AG04449 (cell line): ENCODE measurements around the gene NECTIN4.

Experiments
- CTCF ChIA-PET: fragments of 350-600 bp; formaldehyde crosslinking; extraction: SDS; loops from one replicate; lab custom pipeline; 2021; ENCODE audit warnings: antibody characterized with exemption; lab: Yijun Ruan, JAX
- POLR2A ChIA-PET: fragments of 400-600, 350-600 bp; formaldehyde crosslinking; extraction: SDS; loops from one replicate; lab custom pipeline; 2020; ENCODE audit warnings: antibody characterized with exemption, inconsistent platforms; lab: Yijun Ruan, JAX
- DNase-seq: peaks from one replicate; pipeline ENCODE4 v3.0.0-alpha.2; 2010; ENCODE audit warnings: low read depth, low spot score
- H3K4me3 ChIP-seq: 2 replicates; pipeline ENCODE4 v1.5.1; 2011; ENCODE audit warnings: low read depth, mild to moderate bottlenecking, control low read depth, low read length
- TF ChIP-seq, protein P1 (sequence below): IDR thresholded peaks from one replicate; pipeline ENCODE4 v1.5.1; 2011; ENCODE audit warnings: mild to moderate bottlenecking, moderate library complexity, low read length, control low read depth, inconsistent platforms; ENCODE audit not compliant: insufficient read depth; ENCODE audit errors: missing control alignments

NECTIN4 gene

DNA sequence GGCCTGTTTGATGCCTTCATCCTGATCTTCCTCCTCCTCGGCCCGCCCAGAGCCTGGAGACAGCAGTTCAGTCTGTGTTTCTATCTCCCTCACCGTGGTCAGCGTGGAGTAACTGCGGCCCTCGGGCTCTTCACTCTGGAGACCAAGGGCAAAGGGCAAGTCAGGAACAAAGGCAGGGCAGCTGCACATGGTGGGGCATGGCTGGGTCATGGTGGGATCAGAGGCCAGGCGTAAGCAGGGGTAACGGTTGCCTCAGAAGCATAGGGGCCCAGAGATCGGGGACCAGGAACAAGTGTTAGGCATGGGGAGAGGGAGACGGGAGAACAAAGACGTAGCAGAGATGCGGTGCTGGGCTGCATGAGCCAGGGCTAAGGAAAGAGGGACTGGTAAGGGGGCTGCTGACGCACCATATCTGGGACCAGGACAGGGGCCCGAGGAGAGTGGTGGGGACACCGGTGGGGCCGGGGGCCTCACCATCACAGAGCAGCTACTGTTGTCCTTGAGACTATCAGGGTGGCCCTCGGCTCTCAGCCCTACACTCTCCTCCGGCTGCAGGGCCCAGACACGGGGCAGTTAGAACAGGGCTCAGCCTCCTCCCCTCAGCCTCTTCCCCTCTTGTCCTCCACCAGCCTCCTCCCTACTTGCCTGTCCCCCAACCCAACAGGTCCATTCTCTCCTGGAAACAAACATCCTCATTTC lies 16.5 kb downstream of the NECTIN4 start:
- TF ChIP-seq, protein P1, sequence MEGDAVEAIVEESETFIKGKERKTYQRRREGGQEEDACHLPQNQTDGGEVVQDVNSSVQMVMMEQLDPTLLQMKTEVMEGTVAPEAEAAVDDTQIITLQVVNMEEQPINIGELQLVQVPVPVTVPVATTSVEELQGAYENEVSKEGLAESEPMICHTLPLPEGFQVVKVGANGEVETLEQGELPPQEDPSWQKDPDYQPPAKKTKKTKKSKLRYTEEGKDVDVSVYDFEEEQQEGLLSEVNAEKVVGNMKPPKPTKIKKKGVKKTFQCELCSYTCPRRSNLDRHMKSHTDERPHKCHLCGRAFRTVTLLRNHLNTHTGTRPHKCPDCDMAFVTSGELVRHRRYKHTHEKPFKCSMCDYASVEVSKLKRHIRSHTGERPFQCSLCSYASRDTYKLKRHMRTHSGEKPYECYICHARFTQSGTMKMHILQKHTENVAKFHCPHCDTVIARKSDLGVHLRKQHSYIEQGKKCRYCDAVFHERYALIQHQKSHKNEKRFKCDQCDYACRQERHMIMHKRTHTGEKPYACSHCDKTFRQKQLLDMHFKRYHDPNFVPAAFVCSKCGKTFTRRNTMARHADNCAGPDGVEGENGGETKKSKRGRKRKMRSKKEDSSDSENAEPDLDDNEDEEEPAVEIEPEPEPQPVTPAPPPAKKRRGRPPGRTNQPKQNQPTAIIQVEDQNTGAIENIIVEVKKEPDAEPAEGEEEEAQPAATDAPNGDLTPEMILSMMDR = no peak
- H3K4me3 ChIP-seq = no peak overlapping the region
- DNase-seq = no peak
- ChIA-PET POLR2A (no interaction called here), CTCF (interaction anchor here (1.0 to 8.9 kb wide), 8 partner anchors 8 to 67 kb away, joined by 4 to 100 read pairs (median 11); partner anchors contain the start of genes KLHDC9 and USF1)

DNA sequence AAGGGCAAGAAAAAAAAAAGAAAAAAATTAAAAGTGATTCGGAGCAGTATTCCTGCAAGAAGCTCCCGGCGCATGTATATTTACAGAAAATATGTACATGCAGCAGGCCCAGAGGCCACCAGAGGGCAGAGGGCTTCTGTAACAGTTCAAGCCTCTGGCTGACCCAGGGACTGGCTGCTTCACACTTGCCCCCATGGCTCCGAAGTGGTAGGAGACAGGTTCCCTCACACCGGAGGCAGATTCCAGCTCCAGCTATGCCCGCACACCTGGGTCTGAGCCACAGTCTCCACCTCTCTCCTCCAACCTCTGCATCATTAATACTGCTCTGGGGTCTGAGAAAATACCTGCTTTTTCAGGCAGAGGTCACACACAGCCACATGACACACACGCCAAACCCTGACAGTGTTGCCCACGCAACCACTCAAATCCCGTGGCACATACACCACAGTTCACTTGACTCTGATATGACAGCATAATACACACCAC lies 17.4 kb downstream of the NECTIN4 start:
- DNase-seq = no peak
- POLR2A ChIA-PET = no interaction called here
- no peak overlapping the region for H3K4me3 ChIP-seq

DNA sequence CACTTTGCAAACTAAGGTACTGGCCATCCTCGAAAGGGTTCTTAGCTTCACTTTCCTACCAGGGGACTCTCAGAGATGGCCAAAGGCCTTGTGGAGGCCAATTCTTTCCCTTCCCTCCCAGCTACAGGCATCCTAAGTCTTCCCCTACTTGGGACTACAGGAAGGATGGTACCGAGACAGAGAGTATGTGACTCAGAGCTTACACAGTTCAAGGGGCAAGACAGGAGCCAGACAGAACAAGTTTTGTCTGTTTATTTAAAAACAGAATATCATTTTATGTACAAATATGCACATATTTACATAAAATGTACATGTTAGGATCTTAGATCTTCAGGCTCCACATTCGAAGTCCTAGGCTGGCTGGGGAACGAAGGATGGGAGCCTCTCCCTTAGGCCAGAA lies 18.6 kb downstream of the NECTIN4 start:
- TF ChIP-seq, protein P1 = no peak
- POLR2A ChIA-PET = no interaction called here
- DNase-seq = no peak
- H3K4me3 ChIP-seq = no peak overlapping the region
- CTCF ChIA-PET = interaction anchor here (0.7 to 8.9 kb wide), 8 partner anchors 10 to 73 kb away, joined by 3 to 100 read pairs (median 8); partner anchors contain the start of gene KLHDC9

More for the DNA sequence above, 17.4 kb downstream of the NECTIN4 start:
- TF ChIP-seq, protein P1 = peak; percentile 50
- CTCF ChIA-PET = interaction anchor here (0.6 to 8.9 kb wide), 16 partner anchors 9 to 81 kb away, joined by 3 to 100 read pairs (median 6); partner anchors contain the start of genes KLHDC9, NECTIN4 and USF1

DNA sequence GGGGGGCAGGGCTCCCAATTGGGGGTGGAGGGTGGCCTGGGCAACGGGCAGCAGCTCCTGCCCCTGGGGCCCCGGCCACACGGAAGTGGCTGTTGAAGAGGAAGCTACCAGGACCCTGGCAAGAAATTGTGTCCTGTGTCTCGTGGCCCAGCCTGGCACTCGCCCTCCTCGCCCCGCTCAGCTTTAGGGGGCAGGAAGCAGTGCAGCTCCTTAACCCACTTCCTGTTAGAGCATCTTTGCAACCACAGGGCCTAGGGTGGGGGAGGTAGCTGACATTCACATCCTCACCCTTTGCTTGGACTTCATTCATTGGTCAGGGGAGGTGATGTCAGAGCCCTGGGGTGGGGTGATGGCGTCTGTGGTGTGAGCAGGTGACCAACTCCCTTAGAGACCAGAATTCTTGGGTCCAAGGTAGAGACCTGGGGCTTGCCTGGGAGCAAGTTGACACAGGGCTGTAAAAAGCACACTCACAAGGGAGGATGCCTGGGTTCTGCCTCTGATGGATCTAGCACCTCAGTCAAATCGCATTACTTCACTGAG lies 19.6 kb downstream of the NECTIN4 start, which contains the start of gene ARHGAP30:
Gene ARHGAP30, minus strand, starts transcription at position 161 of the 540 bp plus-strand sequence. CDS start 267 bp downstream, outside the sequence.
- CTCF ChIA-PET = interaction anchor here (0.7 to 8.9 kb wide), 4 partner anchors 28 to 73 kb away, joined by 3 to 100 read pairs (median 6); partner anchors contain the start of gene KLHDC9
- no peak within 1 kb of the TSS for H3K4me3 ChIP-seq
- TF ChIP-seq, protein P1 = no peak
- POLR2A ChIA-PET = no interaction called here
- DNase-seq = no peak

DNA sequence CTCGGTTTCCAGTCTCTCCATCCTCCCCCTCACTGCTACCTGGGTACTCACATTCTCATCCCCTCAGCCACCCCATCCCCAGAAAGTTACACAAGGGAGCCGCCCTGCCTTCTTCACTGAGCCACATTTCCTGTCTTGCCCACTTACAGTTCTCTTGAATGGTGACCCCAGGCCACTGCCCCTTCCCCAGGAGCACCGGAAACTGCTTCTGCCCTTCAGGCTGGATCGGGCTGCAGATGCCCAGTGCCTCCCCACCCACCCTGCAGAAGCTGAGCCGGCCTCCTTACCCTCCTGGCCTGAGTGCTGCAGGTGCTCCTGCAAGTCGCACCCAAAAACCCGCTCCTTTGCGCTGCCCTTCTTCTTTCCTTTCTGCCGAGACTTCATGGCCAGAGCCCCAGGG lies 20.1 kb downstream of the NECTIN4 start:
- H3K4me3 ChIP-seq = no peak overlapping the region
- POLR2A ChIA-PET = no interaction called here
- TF ChIP-seq, protein P1 = no peak
- DNase-seq = no peak
- CTCF ChIA-PET = interaction anchor here (1.1 to 8.9 kb wide), 4 partner anchors 20 to 29 kb away, joined by 3 to 100 read pairs (median 4); partner anchors contain the start of genes KLHDC9 and USF1
